K562 (cell line): ENCODE measurements around the gene TPGS1. TPM values are rescaled to one million over a fixed set of nuclear protein-coding genes. Genes with fewer than 3 reads are reported as not detected.

Source experiments
- ARNT ChIP-seq, 2 experiments: fragments of 450-650 bp; IDR thresholded peaks; 2 replicates each; pipeline ENCODE4 v1.6.1; 2016; ENCODE audit warnings: mild to moderate bottlenecking in 1 of 2
- ELF4 ChIP-seq: fragments of 450-650 bp; formaldehyde crosslinking; IDR thresholded peaks from 2 replicates; pipeline ENCODE4 v1.4.0; 2022; ENCODE audit warnings: missing genetic modification characterization
- ETV5 ChIP-seq: sonication (generic); formaldehyde crosslinking; IDR thresholded peaks from 2 replicates; pipeline ENCODE4 v1.4.0; 2020; ENCODE audit warnings: low read depth, mild to moderate bottlenecking, missing genetic modification reagents
- GTF3C2 ChIP-seq: IDR thresholded peaks from 3 replicates; pipeline ENCODE4 v1.6.1; 2011; ENCODE audit warnings: borderline replicate concordance, mild to moderate bottlenecking, moderate library complexity; ENCODE audit not compliant: insufficient read length; ENCODE audit errors: extremely low read depth
- HDGF ChIP-seq: fragments of 450-650 bp; IDR thresholded peaks from 2 replicates; pipeline ENCODE4 v1.6.1; 2016
- HIVEP1 ChIP-seq: fragments of 250-450 bp; sonication (Bioruptor Pico); IDR thresholded peaks from 2 replicates; pipeline ENCODE4 v1.4.0; 2020; ENCODE audit warnings: mild to moderate bottlenecking
- HOXB6 ChIP-seq: fragments of 250-450 bp; sonication (Bioruptor Pico); IDR thresholded peaks from 2 replicates; pipeline ENCODE4 v1.5.1; 2022; ENCODE audit warnings: mild to moderate bottlenecking, borderline replicate concordance
- KDM5B ChIP-seq: fragments of 200-600 bp; sonication (generic); IDR thresholded peaks from 2 replicates; pipeline ENCODE4 v1.6.1; 2012; ENCODE audit warnings: low read depth, mild to moderate bottlenecking, moderate library complexity, low read length, control low read depth, inconsistent platforms; ENCODE audit not compliant: insufficient replicate concordance
- MXI1 ChIP-seq: IDR thresholded peaks from 2 replicates; pipeline ENCODE4 v1.6.1; 2011; ENCODE audit warnings: low read depth, mild to moderate bottlenecking, improper control_type of control experiment, low read length
- NR3C1 ChIP-seq: sonication (generic); formaldehyde crosslinking; IDR thresholded peaks from 2 replicates; pipeline ENCODE4 v1.8.1; 2022; ENCODE audit warnings: missing genetic modification reagents
- POLR2A ChIP-seq: fragments of 450-650 bp; conservative IDR thresholded peaks from 2 replicates; pipeline ENCODE4 v1.6.1; 2016
- SPI1 ChIP-seq: IDR thresholded peaks from 2 replicates; pipeline ENCODE4 v1.6.1; 2011; ENCODE audit warnings: low read depth, low read length, control low read depth, borderline replicate concordance
- TRIM25 ChIP-seq: fragments of 450-650 bp; IDR thresholded peaks from 2 replicates; pipeline ENCODE4 v1.7.0; 2016; ENCODE audit warnings: borderline replicate concordance
- UBTF ChIP-seq, 2 experiments: IDR thresholded peaks; 2 replicates each; pipeline ENCODE4 v1.6.1; 2012; ENCODE audit warnings: improper control_type of control experiment in 2 of 2, low read depth in 2 of 2, low read length in 2 of 2, borderline replicate concordance in 1 of 2
- ZBTB43 ChIP-seq: sonication (generic); formaldehyde crosslinking; IDR thresholded peaks from 2 replicates; pipeline ENCODE4 v1.8.0; 2023; ENCODE audit warnings: mild to moderate bottlenecking, missing genetic modification reagents
- ZNF197 ChIP-seq: fragments of 200-800 bp; sonication (Bioruptor generic); IDR thresholded peaks from 2 replicates; pipeline ENCODE4 v1.6.1; 2016; ENCODE audit warnings: low read depth, missing genetic modification characterization, missing compliant biosample characterization
- ZNF316 ChIP-seq: fragments of 450-650 bp; IDR thresholded peaks from 2 replicates; pipeline ENCODE4 v1.6.1; 2016
- polyA plus RNA-seq, 8 experiments: library from polyadenylated mRNA; depleted of rRNA in 4 of 8; stranded (reverse) in 5 of 8; unstranded in 3 of 8; fragments of >200 nt; fragmentation: Nextera tagmentation in 2 of 8; fragmentation: Illumina TruSeq in 1 of 8; extraction: Ambion mirVana in 2 of 8; extraction: Trizol in 1 of 8; gene quantifications; 2 replicates each; pipeline versions ENCODE4 v1.2.1 to v1.2.3, GENCODE V29; 2011 to 2014; ENCODE audit warnings: inconsistent platforms in 1 of 8, missing spikeins in 1 of 8
- total RNA-seq, 7 experiments: library from RNA; depleted of rRNA in 6 of 7; stranded (reverse); fragments of >200 nt in 6 of 7; fragmentation: Illumina TruSeq in 2 of 7; extraction: Trizol in 2 of 7; gene quantifications; 2 replicates each; pipeline versions ENCODE4 v1.2.1 to v1.2.3, GENCODE V29; 2011 to 2021; ENCODE audit warnings: low replicate concordance in 1 of 7

Gene TPGS1
- total and polyA plus RNA-seq, 9 of the 15 experiments (the other 6 are each of a cell fraction or from before 2014, with no cell fraction given): 0.30 to 31.6 (median 1.2) TPM; not detected in 2

- TF ChIP-seq UBTF (IDR thresholded peaks at IDR 0.05; ENCODE audit: borderline replicate concordance in 1 of 2, low read depth in 2 of 2, low read length in 2 of 2) (no peak), MXI1 (peak; percentile 38; the same call in 1 of the 2 replicates), ZNF197 (CRISPR knock-in tag) (no peak), TRIM25 (no peak), ZNF316 (no peak), SPI1 (no peak), ZBTB43 (CRISPR knock-in tag) (no peak), POLR2A (no peak), NR3C1 (CRISPR knock-in tag) (no peak), HIVEP1 (CRISPR knock-in tag) (no peak), ARNT (IDR thresholded peaks at IDR 0.05) (no peak), HOXB6 (CRISPR knock-in tag) (no peak), KDM5B (no peak), GTF3C2 (no peak), HDGF (no peak), ETV5 (CRISPR knock-in tag) (no peak), ELF4 (no peak)
Measured at GRCh38 chr19:510606-511100, 3.4 kb downstream of the TPGS1 start (continued).
